Measurements from ENCODE around the gene LRP1B.
"Not testable (repeated sequence)": the region's sequence is repeated elsewhere in the genome, so short reads cannot be mapped to it uniquely, and the experiment has no call there.

The LRP1B gene

GRCh38 chr2:140277344-140277743, 1853.5 kb downstream of the LRP1B start:
- not testable (repeated sequence) for DNase-seq

- peak in 3 of 56 donors; percentile 2 to 8 (median 2) for DNase-seq
Measured at GRCh38 chr2:140276661-140277060, 1854.2 kb downstream of the LRP1B start.

- no peak for DNase-seq
Measured at GRCh38 chr2:140275427-140275826, 1855.4 kb downstream of the LRP1B start.

GRCh38 chr2:140274891-140275290, 1855.9 kb downstream of the LRP1B start:
- no peak for DNase-seq

GRCh38 chr2:140273958-140274357, 1856.9 kb downstream of the LRP1B start:
- no peak for DNase-seq

GRCh38 chr2:140273408-140273807, 1857.4 kb downstream of the LRP1B start:
- no peak for DNase-seq

GRCh38 chr2:140270224-140270623, 1860.6 kb downstream of the LRP1B start:
- DNase-seq = peak in 1 of 56 donors; percentile 12

GRCh38 chr2:140269000-140269399, 1861.8 kb downstream of the LRP1B start:
- no peak for DNase-seq

- no peak for DNase-seq
Measured at GRCh38 chr2:140262908-140263307, 1867.9 kb downstream of the LRP1B start.

GRCh38 chr2:140257692-140258300, 1873.0 kb downstream of the LRP1B start:
- DNase-seq = no peak

- no peak for DNase-seq
Measured at GRCh38 chr2:140256080-140256479, 1874.7 kb downstream of the LRP1B start.

GRCh38 chr2:140249821-140250220, 1881.0 kb downstream of the LRP1B start:
- no peak for DNase-seq

- no peak for DNase-seq
Measured at GRCh38 chr2:140248623-140249022, 1882.2 kb downstream of the LRP1B start.

- DNase-seq = no peak
Measured at GRCh38 chr2:140247451-140248195, 1883.2 kb downstream of the LRP1B start.

- no peak for DNase-seq
Measured at GRCh38 chr2:140246957-140247356, 1883.9 kb downstream of the LRP1B start.

- no peak for DNase-seq
Measured at GRCh38 chr2:140246058-140246457, 1884.8 kb downstream of the LRP1B start.

- no peak for DNase-seq
Measured at GRCh38 chr2:140242889-140243288, 1887.9 kb downstream of the LRP1B start.

GRCh38 chr2:140234116-140234515, 1896.7 kb downstream of the LRP1B start:
- DNase-seq = no peak

GRCh38 chr2:140210963-140211362, 1919.9 kb downstream of the LRP1B start:
- DNase-seq = no peak

- no peak for DNase-seq
Measured at GRCh38 chr2:140205093-140205492, 1925.7 kb downstream of the LRP1B start.

GRCh38 chr2:140203347-140203746, 1927.5 kb downstream of the LRP1B start:
- no peak for DNase-seq

- DNase-seq = no peak
Measured at GRCh38 chr2:140201572-140201971, 1929.2 kb downstream of the LRP1B start.

- DNase-seq = no peak
Measured at GRCh38 chr2:140200764-140201163, 1930.1 kb downstream of the LRP1B start.

All from nucleus accumbens (tissue), 56 donors.